Astrocyte of the cerebellum (primary cell): Measurements from ENCODE around the gene KSR1.

Source experiments
- DNase-seq: peaks from one replicate; pipeline ENCODE4 v3.0.0-alpha.2; 2011; ENCODE audit warnings: low read depth
- H3K4me3 ChIP-seq: 2 replicates; pipeline ENCODE4 v1.5.1; 2011; ENCODE audit warnings: mild to moderate bottlenecking, low read depth, low read length, moderate library complexity
- in situ Hi-C: cut with HindIII; loops from 2 replicates; pipeline ENCODE4 v1.10.0; 2017; ENCODE audit warnings: low sequenced_read_pairs
- TF ChIP-seq, protein P1 (sequence below): IDR thresholded peaks from 2 replicates; pipeline ENCODE4 v1.5.1; 2012; ENCODE audit warnings: low read length, low read depth, moderate library complexity, mild to moderate bottlenecking; ENCODE audit errors: missing control alignments

The KSR1 gene

GRCh38 chr17:27453471-27453870 lies 2.8 kb upstream of the KSR1 start:
- in situ Hi-C loops = no loop called here
- H3K4me3 ChIP-seq = no peak overlapping the region
- no peak for DNase-seq
- TF ChIP-seq, protein P1, sequence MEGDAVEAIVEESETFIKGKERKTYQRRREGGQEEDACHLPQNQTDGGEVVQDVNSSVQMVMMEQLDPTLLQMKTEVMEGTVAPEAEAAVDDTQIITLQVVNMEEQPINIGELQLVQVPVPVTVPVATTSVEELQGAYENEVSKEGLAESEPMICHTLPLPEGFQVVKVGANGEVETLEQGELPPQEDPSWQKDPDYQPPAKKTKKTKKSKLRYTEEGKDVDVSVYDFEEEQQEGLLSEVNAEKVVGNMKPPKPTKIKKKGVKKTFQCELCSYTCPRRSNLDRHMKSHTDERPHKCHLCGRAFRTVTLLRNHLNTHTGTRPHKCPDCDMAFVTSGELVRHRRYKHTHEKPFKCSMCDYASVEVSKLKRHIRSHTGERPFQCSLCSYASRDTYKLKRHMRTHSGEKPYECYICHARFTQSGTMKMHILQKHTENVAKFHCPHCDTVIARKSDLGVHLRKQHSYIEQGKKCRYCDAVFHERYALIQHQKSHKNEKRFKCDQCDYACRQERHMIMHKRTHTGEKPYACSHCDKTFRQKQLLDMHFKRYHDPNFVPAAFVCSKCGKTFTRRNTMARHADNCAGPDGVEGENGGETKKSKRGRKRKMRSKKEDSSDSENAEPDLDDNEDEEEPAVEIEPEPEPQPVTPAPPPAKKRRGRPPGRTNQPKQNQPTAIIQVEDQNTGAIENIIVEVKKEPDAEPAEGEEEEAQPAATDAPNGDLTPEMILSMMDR = no peak

DNA sequence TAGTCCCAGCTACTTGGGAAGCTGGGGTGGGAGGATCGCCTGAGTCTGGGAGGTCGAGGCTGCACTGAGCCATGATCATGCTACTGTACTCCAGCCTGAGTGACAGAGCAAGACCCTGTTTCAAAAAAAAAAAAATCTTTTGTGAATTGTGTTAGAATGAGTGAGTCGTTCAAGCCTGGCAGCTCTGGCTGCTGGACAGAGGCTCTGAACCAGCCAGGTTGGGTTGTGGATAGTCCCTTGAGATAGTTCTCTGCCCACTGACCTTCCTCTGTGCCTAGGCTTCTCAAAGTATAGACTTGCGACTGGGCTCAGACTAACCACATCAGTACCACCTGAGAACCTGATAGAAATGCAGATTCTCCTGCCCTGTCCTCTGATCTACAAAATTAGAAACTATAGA lies 2.2 kb upstream of the KSR1 start:
- no peak overlapping the region for H3K4me3 ChIP-seq
- in situ Hi-C loops = no loop called here
- no peak for DNase-seq
- TF ChIP-seq, protein P1 = no peak

- DNase-seq = no peak
- H3K4me3 ChIP-seq = peak overlapping the region; percentile 67
- TF ChIP-seq, protein P1 = no peak
- in situ Hi-C loops = no loop called here
Measured at GRCh38 chr17:27455236-27455913, 873 bp upstream of the KSR1 start.

DNA sequence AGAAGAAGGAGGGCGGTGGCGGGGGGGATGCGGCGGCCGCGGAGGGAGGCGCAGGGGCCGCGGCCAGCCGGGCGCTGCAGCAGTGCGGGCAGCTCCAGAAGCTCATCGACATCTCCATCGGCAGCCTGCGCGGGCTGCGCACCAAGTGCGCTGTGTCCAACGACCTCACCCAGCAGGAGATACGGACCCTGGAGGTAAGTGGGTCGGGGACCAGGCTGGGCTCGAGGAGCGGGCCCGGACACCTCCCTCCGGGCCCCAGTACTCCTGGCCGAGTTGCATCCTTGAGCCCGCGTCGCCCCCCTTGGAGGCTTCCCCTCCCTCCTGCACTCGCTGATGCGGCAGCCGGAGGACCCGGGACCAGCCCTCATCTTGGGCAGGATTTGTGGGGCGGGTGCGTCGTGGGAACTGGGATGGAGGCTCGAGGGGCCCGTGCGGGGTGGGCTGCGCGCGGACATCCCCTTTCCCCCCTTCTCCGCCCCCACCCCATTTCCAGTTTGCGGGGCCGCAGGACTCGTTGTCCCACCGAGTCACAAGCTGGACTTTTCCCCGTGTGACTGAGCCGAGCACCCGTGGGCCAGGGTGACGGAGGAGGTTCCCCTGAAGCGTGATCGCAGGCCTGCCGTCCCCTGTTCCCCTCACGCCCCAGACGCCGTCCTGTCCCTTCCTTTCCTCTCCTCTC lies 572 bp downstream of the KSR1 start:
- no peak for DNase-seq
- TF ChIP-seq, protein P1 = no peak
- in situ Hi-C loops = no loop called here
- H3K4me3 ChIP-seq = peak overlapping the region; percentile 67

DNA sequence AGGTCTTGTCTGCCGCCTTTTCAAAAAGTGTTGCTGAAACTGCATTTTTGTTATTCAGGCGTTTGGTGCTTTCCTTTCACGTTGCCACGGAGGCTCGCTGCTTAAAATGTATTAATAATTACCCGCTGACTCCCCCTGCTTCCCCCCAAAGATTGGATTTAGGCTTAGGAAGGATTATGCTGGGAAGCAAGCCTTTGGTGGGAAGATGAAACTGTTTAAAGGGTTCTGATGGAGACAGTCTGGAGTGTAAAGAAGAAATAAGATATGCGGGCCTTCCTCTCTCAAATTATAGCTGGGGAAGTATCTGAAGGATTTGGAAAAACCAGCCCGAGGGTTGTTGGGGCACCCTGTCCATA lies 1.1 kb downstream of the KSR1 start:
- in situ Hi-C loops = no loop called here
- no peak for DNase-seq

GRCh38 chr17:27457731-27458523 lies 1.7 kb downstream of the KSR1 start:
- H3K4me3 ChIP-seq = peak overlapping the region; percentile 67
- in situ Hi-C loops = no loop called here
- TF ChIP-seq, protein P1 = no peak
- DNase-seq = peak; percentile 40

More for the DNA sequence above, 1.1 kb downstream of the KSR1 start:
- TF ChIP-seq, protein P1 = no peak
- H3K4me3 ChIP-seq = peak overlapping the region; percentile 67
